Inflammatory macrophage treated with lipopolysaccharide for 4 hours (primary cell): ENCODE results near the gene MACIR.
A peak's percentile ranks its signal among the peaks of the same experiment; 100 is the strongest.

Experiments used
- DNase-seq: peaks from one replicate; pipeline ENCODE4 v3.0.0-alpha.2; 2020

The MACIR gene

GRCh38 chr5:103247118-103247517 is 11.4 kb upstream of the MACIR start:
- DNase-seq = no peak

GRCh38 chr5:103249068-103249467 is 9.5 kb upstream of the MACIR start:
- no peak for DNase-seq

GRCh38 chr5:103254921-103255320 is 3.6 kb upstream of the MACIR start:
- DNase-seq = no peak

- DNase-seq = no peak
Measured at GRCh38 chr5:103255691-103256090, 2.9 kb upstream of the MACIR start.

- no peak for DNase-seq
Measured at GRCh38 chr5:103256178-103256577, 2.4 kb upstream of the MACIR start.

GRCh38 chr5:103258957-103259704 is 568 bp downstream of the MACIR start:
- DNase-seq = peak; percentile 47

- no peak for DNase-seq
Measured at GRCh38 chr5:103259705-103260355, 1.3 kb downstream of the MACIR start.

GRCh38 chr5:103260951-103261350 is 2.4 kb downstream of the MACIR start:
- no peak for DNase-seq

GRCh38 chr5:103262422-103262871 is 3.9 kb downstream of the MACIR start:
- no peak for DNase-seq

GRCh38 chr5:103263054-103263453 is 4.5 kb downstream of the MACIR start:
- DNase-seq = no peak

GRCh38 chr5:103264508-103264907 is 5.9 kb downstream of the MACIR start:
- no peak for DNase-seq

GRCh38 chr5:103270581-103270980 is 12.0 kb downstream of the MACIR start:
- no peak for DNase-seq

GRCh38 chr5:103271570-103272289 is 13.2 kb downstream of the MACIR start:
- no peak for DNase-seq

- DNase-seq = no peak
Measured at GRCh38 chr5:103272377-103272776, 13.8 kb downstream of the MACIR start.

GRCh38 chr5:103273952-103274351 is 15.4 kb downstream of the MACIR start:
- no peak for DNase-seq

GRCh38 chr5:103275851-103276250 is 17.3 kb downstream of the MACIR start:
- DNase-seq = no peak

- no peak for DNase-seq
Measured at GRCh38 chr5:103280967-103281366, 22.4 kb downstream of the MACIR start.

- no peak for DNase-seq
Measured at GRCh38 chr5:103283120-103283519, 24.6 kb downstream of the MACIR start.

- no peak for DNase-seq
Measured at GRCh38 chr5:103283869-103284268, 25.3 kb downstream of the MACIR start.

- no peak for DNase-seq
Measured at GRCh38 chr5:103286622-103287021, 28.1 kb downstream of the MACIR start.

- DNase-seq = no peak
Measured at GRCh38 chr5:103289024-103289423, 30.5 kb downstream of the MACIR start.

GRCh38 chr5:103290846-103291245 is 32.3 kb downstream of the MACIR start:
- no peak for DNase-seq

- DNase-seq = no peak
Measured at GRCh38 chr5:103291606-103292005, 33.0 kb downstream of the MACIR start.

GRCh38 chr5:103293099-103293498 is 34.5 kb downstream of the MACIR start:
- no peak for DNase-seq
